Gastroesophageal sphincter (tissue), 3 donors: Measurements from ENCODE around the gene HOXA5.

Experiments used
- POLR2A ChIP-seq, 2 donors: fragments of 450-650 bp; IDR thresholded peaks; one replicate each; pipeline ENCODE4 v1.6.1; 2017; ENCODE audit warnings: antibody characterized with exemption in 2 of 2, mild to moderate bottlenecking in 2 of 2, moderate library complexity in 1 of 2
- POLR2AphosphoS5 ChIP-seq: sonication (generic); formaldehyde crosslinking; IDR thresholded peaks from one replicate; pipeline ENCODE4 v1.6.1; 2017; ENCODE audit warnings: antibody characterized with exemption
- TF ChIP-seq, protein P1 (sequence below), 4 experiments: fragments of 200-600 bp in 2 of 4; fragments of 450-650 bp in 2 of 4; sonication (generic) in 1 of 4; IDR thresholded peaks; one replicate each; pipeline ENCODE4 v1.5.1; 2017 to 2019; ENCODE audit warnings: antibody characterized with exemption in 4 of 4, mild to moderate bottlenecking in 2 of 4, moderate library complexity in 2 of 4

DNA sequence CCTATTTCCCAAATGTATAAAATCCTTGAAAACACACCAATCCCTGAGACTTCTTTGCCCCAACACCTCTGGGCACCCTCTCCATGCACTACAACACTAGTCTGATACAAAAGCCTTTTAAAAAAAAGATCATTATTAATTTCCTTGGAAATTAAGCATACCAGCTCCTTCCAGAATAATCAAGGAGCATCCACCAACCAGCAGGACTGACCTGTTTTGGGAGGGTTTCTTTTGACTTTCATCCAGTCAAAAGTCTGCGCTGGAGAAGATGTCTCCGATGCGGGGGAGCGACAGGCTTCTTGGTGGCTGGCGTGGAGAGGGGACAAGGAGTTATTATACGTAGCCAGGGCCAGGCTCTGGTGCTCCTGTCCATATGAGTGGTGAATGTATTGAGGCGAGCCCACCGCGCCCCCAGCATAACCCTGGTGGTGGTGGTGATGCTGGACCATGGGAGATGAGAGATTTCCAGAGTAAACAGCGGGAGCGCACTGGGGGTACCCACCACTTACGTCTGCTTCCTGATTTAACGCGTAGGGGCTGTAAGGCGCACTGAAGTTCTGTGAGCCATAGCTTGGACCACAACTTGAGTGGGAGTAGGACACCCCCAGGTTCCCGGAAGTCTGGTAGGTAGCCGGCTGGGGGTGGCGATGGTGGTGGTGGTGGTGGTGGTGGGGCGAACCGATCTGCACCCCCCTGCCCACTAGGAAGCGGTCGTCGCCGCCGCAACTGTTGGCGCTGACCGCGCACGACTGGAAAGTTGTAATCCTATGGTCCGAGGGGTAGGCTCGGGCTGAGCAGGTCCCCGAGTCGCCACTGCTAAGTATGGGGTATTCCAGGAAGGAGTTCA is 48.2 kb downstream of the HOXA5 start:
- TF ChIP-seq POLR2A (IDR thresholded peaks at IDR 0.05) (no peak), POLR2AphosphoS5 (no peak)
- TF ChIP-seq, protein P1, sequence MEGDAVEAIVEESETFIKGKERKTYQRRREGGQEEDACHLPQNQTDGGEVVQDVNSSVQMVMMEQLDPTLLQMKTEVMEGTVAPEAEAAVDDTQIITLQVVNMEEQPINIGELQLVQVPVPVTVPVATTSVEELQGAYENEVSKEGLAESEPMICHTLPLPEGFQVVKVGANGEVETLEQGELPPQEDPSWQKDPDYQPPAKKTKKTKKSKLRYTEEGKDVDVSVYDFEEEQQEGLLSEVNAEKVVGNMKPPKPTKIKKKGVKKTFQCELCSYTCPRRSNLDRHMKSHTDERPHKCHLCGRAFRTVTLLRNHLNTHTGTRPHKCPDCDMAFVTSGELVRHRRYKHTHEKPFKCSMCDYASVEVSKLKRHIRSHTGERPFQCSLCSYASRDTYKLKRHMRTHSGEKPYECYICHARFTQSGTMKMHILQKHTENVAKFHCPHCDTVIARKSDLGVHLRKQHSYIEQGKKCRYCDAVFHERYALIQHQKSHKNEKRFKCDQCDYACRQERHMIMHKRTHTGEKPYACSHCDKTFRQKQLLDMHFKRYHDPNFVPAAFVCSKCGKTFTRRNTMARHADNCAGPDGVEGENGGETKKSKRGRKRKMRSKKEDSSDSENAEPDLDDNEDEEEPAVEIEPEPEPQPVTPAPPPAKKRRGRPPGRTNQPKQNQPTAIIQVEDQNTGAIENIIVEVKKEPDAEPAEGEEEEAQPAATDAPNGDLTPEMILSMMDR (IDR thresholded peaks at IDR 0.05), result no peak
